ENCODE results near the gene PLSCR2. TPM values are rescaled to one million over a fixed set of nuclear protein-coding genes. Genes with fewer than 3 reads are reported as not detected.
"Not testable (repeated sequence)": the region's sequence is repeated elsewhere in the genome, so short reads cannot be mapped to it uniquely, and the experiment has no call there.

Gene PLSCR2
- total and polyA plus RNA-seq, 4 donors = 1.0 to 1.4 TPM; not detected in 2

DNA sequence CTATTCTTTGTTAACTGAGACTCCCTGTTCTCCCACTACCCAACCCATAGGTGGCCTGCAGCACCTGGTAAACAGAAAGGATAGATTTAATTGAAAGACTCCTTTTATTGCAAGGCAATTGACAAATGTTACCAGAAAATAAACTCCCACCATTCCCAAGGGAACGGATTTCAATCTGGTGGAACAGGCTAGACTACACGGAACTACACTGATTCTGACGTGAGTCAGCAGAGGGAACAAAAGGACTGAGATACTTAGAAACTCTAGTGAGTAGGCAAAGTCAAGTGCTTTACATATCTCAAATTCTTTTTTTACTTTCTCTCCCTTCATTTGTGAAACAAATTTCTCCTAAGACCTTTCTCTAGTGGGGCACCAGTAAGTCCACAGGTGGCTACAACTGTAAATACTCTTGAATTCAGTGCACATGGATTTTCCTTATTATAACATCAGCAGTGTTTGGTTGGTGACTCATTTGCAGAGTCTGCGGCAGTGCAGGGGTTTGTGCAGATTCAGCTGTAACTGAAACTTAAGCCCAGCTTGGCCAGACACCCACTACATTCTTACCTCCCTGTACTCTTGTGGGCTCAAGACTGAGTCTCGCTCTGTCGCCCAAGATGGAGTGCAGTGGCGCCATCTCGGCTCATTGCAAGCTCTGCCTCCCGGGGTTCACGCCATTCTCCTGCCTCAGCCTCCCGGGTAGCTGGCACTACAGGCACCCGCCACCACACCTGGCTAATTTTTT, 34.3 kb upstream of the PLSCR2 start:
- peak; percentile 55 to 62 for DNase-seq
- H3K9me3 ChIP-seq (ENCODE audit: control insufficient read depth, low read length) = no peaks in the 10 kb centered on the region
- H3K36me3 ChIP-seq (ENCODE audit: control insufficient read depth in 1 of 2, insufficient read depth in 2 of 2, low read length in 1 of 2) = no peaks in the 10 kb centered on the region
- no peak overlapping the region for H3K27ac ChIP-seq (ENCODE audit: low read depth in 1 of 2, low read length in 2 of 2)
- no peaks in the 10 kb centered on the region for H3K4me1 ChIP-seq (ENCODE audit: control insufficient read depth in 1 of 2, insufficient read depth in 2 of 2, low read length in 2 of 2)
- 79 to 84% methylated on average over 12 of the region's 12 CpGs for WGBS, 2 donors
- H3K27me3 ChIP-seq (ENCODE audit: control insufficient read depth in 1 of 2, insufficient read depth in 2 of 2, low read length in 1 of 2) = no peaks in the 10 kb centered on the region
- no peak for ATAC-seq (ENCODE audit: low FRiP score)
- no peak overlapping the region for H3K4me3 ChIP-seq (ENCODE audit: low read length in 2 of 2)
- intact Hi-C loops (cut with DNase I) = no loop called here

- Histone ChIP-seq H3K27me3 (ENCODE audit: control insufficient read depth in 1 of 2, insufficient read depth in 2 of 2, low read length in 1 of 2) (no peaks in the 10 kb centered on the region), H3K4me1 (ENCODE audit: control insufficient read depth in 1 of 2, insufficient read depth in 2 of 2, low read length in 2 of 2) (no peaks in the 10 kb centered on the region), H3K36me3 (ENCODE audit: control insufficient read depth in 1 of 2, insufficient read depth in 2 of 2, low read length in 1 of 2) (no peaks in the 10 kb centered on the region), H3K4me3 (ENCODE audit: low read length in 2 of 2) (no peak overlapping the region), H3K9me3 (ENCODE audit: control insufficient read depth, low read length) (no peaks in the 10 kb centered on the region), H3K27ac (ENCODE audit: low read depth in 1 of 2, low read length in 2 of 2) (no peak overlapping the region)
- WGBS, 2 donors = 87 to 97% methylated on average over 1 of the region's 1 CpG
- intact Hi-C loops (cut with DNase I) = no loop called here
- ATAC-seq (ENCODE audit: low FRiP score) = no peak
- DNase-seq = no peak
These were observed 33.6 kb upstream of the PLSCR2 start for GRCh38 chr3:146502887-146503460.

DNA sequence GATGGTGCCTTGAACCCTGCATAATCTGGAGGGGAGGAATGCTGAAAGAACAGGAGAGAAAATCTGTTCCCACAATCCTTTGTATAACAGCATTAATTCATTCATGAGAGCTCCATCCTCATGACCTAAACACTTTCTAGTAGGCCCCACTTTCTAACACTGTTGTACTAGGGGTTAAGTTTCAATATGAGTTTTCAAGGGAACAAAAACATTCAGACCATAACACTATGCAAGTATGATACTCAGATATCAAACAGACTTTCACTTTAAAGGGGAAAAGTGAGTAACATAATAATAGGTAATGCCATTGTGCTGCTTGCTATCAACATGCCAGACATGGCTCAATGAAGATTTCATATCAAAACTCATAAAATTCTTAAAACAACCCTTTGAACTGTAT, 32.4 kb upstream of the PLSCR2 start:
- Histone ChIP-seq H3K27me3 (ENCODE audit: control insufficient read depth in 1 of 2, insufficient read depth in 2 of 2, low read length in 1 of 2) (no peaks in the 10 kb centered on the region), H3K36me3 (ENCODE audit: control insufficient read depth in 1 of 2, insufficient read depth in 2 of 2, low read length in 1 of 2) (no peaks in the 10 kb centered on the region), H3K4me3 (ENCODE audit: low read length in 2 of 2) (no peak overlapping the region), H3K9me3 (ENCODE audit: control insufficient read depth, low read length) (no peaks in the 10 kb centered on the region), H3K4me1 (ENCODE audit: control insufficient read depth in 1 of 2, insufficient read depth in 2 of 2, low read length in 2 of 2) (no peaks in the 10 kb centered on the region), H3K27ac (ENCODE audit: low read depth in 1 of 2, low read length in 2 of 2) (no peak overlapping the region)
- intact Hi-C loops (cut with DNase I) = no loop called here
- no peak for DNase-seq
- no peak for ATAC-seq (ENCODE audit: low FRiP score)

GRCh38 chr3:146499701-146500100, 30.3 kb upstream of the PLSCR2 start:
- ATAC-seq (ENCODE audit: low FRiP score) (no peak), DNase-seq (no peak)
- no peak overlapping the region for H3K27ac ChIP-seq (ENCODE audit: low read depth in 1 of 2, low read length in 2 of 2)
- H3K9me3 ChIP-seq (ENCODE audit: control insufficient read depth, low read length) = no peaks in the 10 kb centered on the region
- intact Hi-C loops (cut with DNase I) = no loop called here
- H3K36me3 ChIP-seq (ENCODE audit: control insufficient read depth in 1 of 2, insufficient read depth in 2 of 2, low read length in 1 of 2) = no peaks in the 10 kb centered on the region
- no peak overlapping the region for H3K4me3 ChIP-seq (ENCODE audit: low read length in 2 of 2)
- H3K27me3 ChIP-seq (ENCODE audit: control insufficient read depth in 1 of 2, insufficient read depth in 2 of 2, low read length in 1 of 2) = no peaks in the 10 kb centered on the region
- WGBS, 2 donors = 56 to 69% methylated on average over 1 of the region's 1 CpG
- H3K4me1 ChIP-seq (ENCODE audit: control insufficient read depth in 1 of 2, insufficient read depth in 2 of 2, low read length in 2 of 2) = no peaks in the 10 kb centered on the region

- no peaks in the 10 kb centered on the region for H3K4me1 ChIP-seq (ENCODE audit: control insufficient read depth in 1 of 2, insufficient read depth in 2 of 2, low read length in 2 of 2)
- intact Hi-C loops (cut with DNase I) = no loop called here
- 92 to 93% methylated on average over 13 of the region's 13 CpGs for WGBS, 2 donors
- no peaks in the 10 kb centered on the region for H3K9me3 ChIP-seq (ENCODE audit: control insufficient read depth, low read length)
- no peaks in the 10 kb centered on the region for H3K36me3 ChIP-seq (ENCODE audit: control insufficient read depth in 1 of 2, insufficient read depth in 2 of 2, low read length in 1 of 2)
- no peak overlapping the region for H3K27ac ChIP-seq (ENCODE audit: low read depth in 1 of 2, low read length in 2 of 2)
- no peaks in the 10 kb centered on the region for H3K27me3 ChIP-seq (ENCODE audit: control insufficient read depth in 1 of 2, insufficient read depth in 2 of 2, low read length in 1 of 2)
- ATAC-seq (ENCODE audit: low FRiP score) = no peak
- H3K4me3 ChIP-seq (ENCODE audit: low read length in 2 of 2) = no peak overlapping the region
- DNase-seq = no peak
These were observed 28.8 kb upstream of the PLSCR2 start for GRCh38 chr3:146498002-146498736.

DNA sequence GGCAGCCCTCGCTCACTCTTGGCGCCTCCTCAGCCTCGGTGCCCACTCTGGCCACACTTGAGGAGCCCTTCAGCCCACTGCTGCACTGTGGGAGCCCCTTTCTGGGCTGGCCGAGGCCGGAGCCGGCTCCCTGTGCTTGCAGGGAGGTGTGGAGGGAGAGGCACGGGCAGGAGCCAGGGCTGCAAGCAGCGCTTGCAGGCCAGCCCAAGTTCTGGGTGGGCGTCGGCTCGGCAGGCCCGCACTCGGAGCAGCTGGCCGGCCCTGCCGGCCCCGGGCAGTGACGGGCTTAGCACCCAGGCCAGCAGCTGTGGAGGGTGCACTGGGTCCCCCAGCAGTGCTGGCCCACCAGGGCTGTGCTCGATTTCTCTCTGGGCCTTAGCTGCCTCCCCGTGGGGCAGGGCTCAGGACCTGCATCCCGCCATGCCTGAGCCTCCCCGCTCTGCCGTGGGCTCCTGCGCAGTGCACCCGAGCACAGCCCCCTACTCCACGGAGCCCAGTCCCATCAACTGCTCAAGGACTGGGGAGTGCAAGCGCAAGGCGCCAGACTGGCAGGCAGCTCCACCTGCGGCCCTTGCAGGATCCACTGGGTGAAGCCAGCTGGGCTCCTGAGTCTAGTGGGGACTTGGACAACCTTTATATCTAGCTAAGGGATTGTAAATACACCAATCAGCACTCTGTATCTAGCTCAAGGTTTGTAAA, 27.9 kb upstream of the PLSCR2 start:
- H3K4me3 ChIP-seq (ENCODE audit: low read length in 2 of 2); H3K4me1 ChIP-seq (ENCODE audit: control insufficient read depth in 1 of 2, insufficient read depth in 2 of 2, low read length in 2 of 2); H3K27me3 ChIP-seq (ENCODE audit: control insufficient read depth in 1 of 2, insufficient read depth in 2 of 2, low read length in 1 of 2); H3K9me3 ChIP-seq (ENCODE audit: control insufficient read depth, low read length); ATAC-seq (ENCODE audit: low FRiP score); intact Hi-C loops (cut with DNase I); H3K36me3 ChIP-seq (ENCODE audit: control insufficient read depth in 1 of 2, insufficient read depth in 2 of 2, low read length in 1 of 2); H3K27ac ChIP-seq (ENCODE audit: low read depth in 1 of 2, low read length in 2 of 2): not testable (repeated sequence)
- DNase-seq = peak in 1 of 2 donors; percentile 55
- WGBS, 2 donors = 95 to 96% methylated on average over 25 to 28 of the region's 28 CpGs

DNA sequence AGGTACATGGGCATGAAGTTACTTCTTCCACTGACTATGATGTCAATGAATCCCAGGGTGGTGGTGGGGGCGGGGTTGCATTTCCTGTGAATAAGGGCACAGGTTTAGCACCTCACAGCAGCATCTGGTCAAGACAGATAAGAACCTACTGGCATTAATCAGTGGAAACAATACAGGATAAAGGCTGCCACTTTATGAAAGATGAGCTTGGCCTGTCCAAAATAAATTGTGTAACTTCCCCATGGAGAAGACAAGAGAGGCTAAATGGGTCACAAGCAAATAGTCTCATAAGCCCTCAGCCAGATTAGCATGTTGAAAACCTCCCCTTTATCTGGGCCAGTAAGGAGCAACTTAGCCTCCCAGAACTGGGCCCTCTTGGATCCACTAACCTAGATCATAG, 27.4 kb upstream of the PLSCR2 start:
- Histone ChIP-seq H3K4me3 (ENCODE audit: low read length in 2 of 2) (no peak overlapping the region), H3K4me1 (ENCODE audit: control insufficient read depth in 1 of 2, insufficient read depth in 2 of 2, low read length in 2 of 2) (no peaks in the 10 kb centered on the region), H3K27ac (ENCODE audit: low read depth in 1 of 2, low read length in 2 of 2) (no peak overlapping the region), H3K36me3 (ENCODE audit: control insufficient read depth in 1 of 2, insufficient read depth in 2 of 2, low read length in 1 of 2) (no peaks in the 10 kb centered on the region), H3K27me3 (ENCODE audit: control insufficient read depth in 1 of 2, insufficient read depth in 2 of 2, low read length in 1 of 2) (no peaks in the 10 kb centered on the region), H3K9me3 (ENCODE audit: control insufficient read depth, low read length) (peaks cover 1% of the 10 kb centered on the region)
- WGBS, 2 donors = 47 to 91% methylated on average over 1 of the region's 1 CpG
- intact Hi-C loops (cut with DNase I) = no loop called here
- DNase-seq (no peak), ATAC-seq (ENCODE audit: low FRiP score) (no peak)

DNA sequence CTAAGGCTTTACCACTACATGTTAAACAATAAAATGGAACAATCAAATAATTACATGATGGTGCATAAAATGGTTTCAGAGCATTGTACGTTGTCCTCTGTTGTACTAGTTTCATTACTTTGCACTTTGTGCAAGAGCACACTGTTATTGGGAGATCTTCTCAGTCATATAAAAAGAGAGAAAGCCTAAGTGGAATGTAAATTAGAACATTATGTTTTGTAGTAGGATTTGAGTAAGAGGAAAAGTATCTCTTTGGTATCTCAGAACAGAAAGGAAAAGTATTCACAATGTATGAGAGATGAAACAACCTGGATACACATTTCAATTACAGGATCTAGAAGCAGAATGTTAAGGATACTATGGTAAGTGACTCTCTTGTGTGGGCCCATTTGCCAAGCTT, 26.9 kb upstream of the PLSCR2 start:
- DNase-seq = no peak
- ATAC-seq (ENCODE audit: low FRiP score) = no peak
- H3K27ac ChIP-seq (ENCODE audit: low read depth in 1 of 2, low read length in 2 of 2) = no peak overlapping the region
- H3K27me3 ChIP-seq (ENCODE audit: control insufficient read depth in 1 of 2, insufficient read depth in 2 of 2, low read length in 1 of 2) = no peaks in the 10 kb centered on the region
- peaks cover 1% of the 10 kb centered on the region for H3K9me3 ChIP-seq (ENCODE audit: control insufficient read depth, low read length)
- H3K36me3 ChIP-seq (ENCODE audit: control insufficient read depth in 1 of 2, insufficient read depth in 2 of 2, low read length in 1 of 2) = no peaks in the 10 kb centered on the region
- intact Hi-C loops (cut with DNase I) = no loop called here
- 51 to 96% methylated on average over 1 of the region's 1 CpG for WGBS, 2 donors
- no peak overlapping the region for H3K4me3 ChIP-seq (ENCODE audit: low read length in 2 of 2)
- H3K4me1 ChIP-seq (ENCODE audit: control insufficient read depth in 1 of 2, insufficient read depth in 2 of 2, low read length in 2 of 2) = no peaks in the 10 kb centered on the region
